ENCODE data around the gene ADSL.
"Not testable (repeated sequence)": the region's sequence is repeated elsewhere in the genome, so short reads cannot be mapped to it uniquely, and the experiment has no call there.

ADSL gene

GRCh38 chr22:40377931-40378330 lies 31.6 kb downstream of the ADSL start:
- in situ Hi-C loops (cut with HindIII; ENCODE audit: low pct_ligation_motif_present, low sequenced_read_pairs) = no loop called here
- H3K27me3 ChIP-seq (replicated peaks) = no peaks in the 10 kb centered on the region

GRCh38 chr22:40378448-40378847 lies 32.1 kb downstream of the ADSL start:
- H3K4me3 ChIP-seq (ENCODE audit: low read depth, low read length); H3K36me3 ChIP-seq (replicated peaks); DNase-seq; H3K27ac ChIP-seq; in situ Hi-C loops (cut with HindIII; ENCODE audit: low pct_ligation_motif_present, low sequenced_read_pairs); H3K27me3 ChIP-seq (replicated peaks): not testable (repeated sequence)

More at GRCh38 chr22:40377931-40378330, 31.6 kb downstream of the ADSL start:
- no peak overlapping the region for H3K4me3 ChIP-seq (ENCODE audit: low read depth, low read length)
- no peak for TF ChIP-seq CTCF (IDR thresholded peaks at IDR 0.05; ENCODE audit: low read depth, low read length, missing control alignments)
- no peak overlapping the region for H3K27ac ChIP-seq
- no peaks in the 10 kb centered on the region for H3K36me3 ChIP-seq (replicated peaks)
- DNase-seq = no peak

GRCh38 chr22:40381461-40381860 lies 35.2 kb downstream of the ADSL start:
- in situ Hi-C loops (cut with HindIII; ENCODE audit: low pct_ligation_motif_present, low sequenced_read_pairs) = no loop called here
- no peak for DNase-seq
- Histone ChIP-seq H3K4me3 (ENCODE audit: low read depth, low read length) (no peak overlapping the region), H3K27ac (no peak overlapping the region), H3K36me3 (replicated peaks) (no peaks in the 10 kb centered on the region), H3K27me3 (replicated peaks) (no peaks in the 10 kb centered on the region)
- TF ChIP-seq CTCF (IDR thresholded peaks at IDR 0.05; ENCODE audit: low read depth, low read length, missing control alignments) = no peak

GRCh38 chr22:40383905-40384304 lies 37.6 kb downstream of the ADSL start:
- H3K27me3 ChIP-seq (replicated peaks) = no peaks in the 10 kb centered on the region
- no peaks in the 10 kb centered on the region for H3K36me3 ChIP-seq (replicated peaks)
- H3K27ac ChIP-seq = peak overlapping the region; percentile 84
- no peak overlapping the region for H3K4me3 ChIP-seq (ENCODE audit: low read depth, low read length)
- peak; percentile 88 for DNase-seq
- TF ChIP-seq CTCF (IDR thresholded peaks at IDR 0.05; ENCODE audit: low read depth, low read length, missing control alignments) = no peak
- in situ Hi-C loops (cut with HindIII; ENCODE audit: low pct_ligation_motif_present, low sequenced_read_pairs) = no loop called here

- no peak for DNase-seq
- Histone ChIP-seq H3K27me3 (replicated peaks) (no peaks in the 10 kb centered on the region), H3K36me3 (replicated peaks) (no peaks in the 10 kb centered on the region), H3K4me3 (ENCODE audit: low read depth, low read length) (no peak overlapping the region), H3K27ac (peak overlapping the region; percentile 84)
- TF ChIP-seq CTCF (IDR thresholded peaks at IDR 0.05; ENCODE audit: low read depth, low read length, missing control alignments) = no peak
- in situ Hi-C loops (cut with HindIII; ENCODE audit: low pct_ligation_motif_present, low sequenced_read_pairs) = no loop called here
Measured at GRCh38 chr22:40385036-40385782, 38.9 kb downstream of the ADSL start.

GRCh38 chr22:40387746-40388145 lies 41.4 kb downstream of the ADSL start:
- Histone ChIP-seq H3K27ac (no peak overlapping the region), H3K4me3 (ENCODE audit: low read depth, low read length) (no peak overlapping the region)
- TF ChIP-seq CTCF (IDR thresholded peaks at IDR 0.05; ENCODE audit: low read depth, low read length, missing control alignments) = no peak

More at GRCh38 chr22:40387746-40388145, 41.4 kb downstream of the ADSL start:
- in situ Hi-C loops (cut with HindIII; ENCODE audit: low pct_ligation_motif_present, low sequenced_read_pairs) = no loop called here
- Histone ChIP-seq H3K36me3 (replicated peaks) (no peaks in the 10 kb centered on the region), H3K27me3 (replicated peaks) (no peaks in the 10 kb centered on the region)
- DNase-seq = no peak
